Measurements from ENCODE around the gene LMNTD1. TPM values are rescaled to one million over a fixed set of nuclear protein-coding genes. Genes with fewer than 3 reads are reported as not detected.

The LMNTD1 gene
- total and polyA plus RNA-seq, 2 of the 4 experiments (the other 2 are of a cell fraction), result 1.5 to 4.3 TPM

DNA sequence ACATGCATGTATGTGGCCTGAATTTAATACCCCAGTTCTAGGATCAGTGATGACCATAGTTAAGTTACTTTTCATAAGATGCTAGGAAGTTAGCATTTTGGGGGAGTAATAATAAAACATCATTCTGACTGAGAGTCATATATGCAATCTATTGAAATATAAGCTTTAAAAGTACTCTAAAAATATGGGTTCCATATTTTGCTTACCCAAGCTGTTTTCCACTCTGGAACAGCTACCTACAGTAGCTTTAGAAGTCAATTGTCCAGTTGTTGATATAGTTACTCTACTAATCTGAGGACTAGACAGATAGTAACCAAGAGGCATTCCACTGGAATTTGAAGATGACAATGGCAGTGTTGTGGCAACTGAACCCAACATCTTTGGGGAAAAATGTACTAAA, 4.0 kb downstream of the LMNTD1 start:
- H3K27ac ChIP-seq (ENCODE audit: insufficient read depth, low read length), result no peak overlapping the region
- no peak overlapping the region for H3K4me3 ChIP-seq (ENCODE audit: insufficient read depth, low read depth, low read length)
- no TSS peak for BruUV-seq (replicated peaks)
- ChIA-PET CTCF (no interaction called here), POLR2A (ENCODE audit: unreplicated experiment) (no interaction called here)
- H2BK5ac ChIP-seq (ENCODE audit: low read depth, low read length, poor library complexity, severe bottlenecking), result no peak overlapping the region
- H3K14ac ChIP-seq (replicated peaks; ENCODE audit: low read depth, low read length), result no peak overlapping the region
- DNase-seq (no peak), ATAC-seq (ENCODE audit: low read depth) (no peak)
- H3K18ac ChIP-seq (ENCODE audit: low read depth, low read length), result no peak overlapping the region
- no peak overlapping the region for H4K5ac ChIP-seq (ENCODE audit: low read depth, low read length)
- H3K36me3 ChIP-seq (ENCODE audit: control insufficient read depth, insufficient read depth, low read length), result no peaks in the 10 kb centered on the region
- no peaks in the 10 kb centered on the region for H3K79me1 ChIP-seq (ENCODE audit: low read depth in 1 of 2, low read length in 2 of 2)
- peaks cover 6% of the 10 kb centered on the region for H3K4me1 ChIP-seq (ENCODE audit: control insufficient read depth, insufficient read depth, low read length)
- H4K8ac ChIP-seq (ENCODE audit: low read depth in 2 of 2, low read length in 2 of 2), result no peak overlapping the region
- H4K91ac ChIP-seq (ENCODE audit: insufficient read depth, low read depth, low read length), result no peak overlapping the region
- dilution Hi-C loops (cut with HindIII; ENCODE audit: low sequenced_read_pairs, unreplicated experiment), result no loop called here
- intact Hi-C loops (cut with micrococcal nuclease), result no loop called here
- no peak overlapping the region for H2AK9ac ChIP-seq (replicated peaks; ENCODE audit: low read depth, low read length, poor library complexity)
- H3K9me3 ChIP-seq (ENCODE audit: control insufficient read depth, insufficient read depth, low read length), result no peaks in the 10 kb centered on the region
- no peak overlapping the region for H2AK5ac ChIP-seq (ENCODE audit: low read depth, low read length)
- H3K27me3 ChIP-seq (ENCODE audit: control insufficient read depth, insufficient read depth, low read length), result no peaks in the 10 kb centered on the region
- H3K23ac ChIP-seq (ENCODE audit: low read depth, low read length), result no peak overlapping the region
- H3K56ac ChIP-seq (ENCODE audit: extremely low read depth, insufficient read depth, low read length), result no peak overlapping the region
- in situ Hi-C loops (cut with MboI; ENCODE audit: low sequenced_read_pairs), result no loop called here
- H4K20me1 ChIP-seq (ENCODE audit: insufficient read depth, low read length), result no peaks in the 10 kb centered on the region
- H3K9ac ChIP-seq (ENCODE audit: low read depth, low read length), result no peak overlapping the region
- H3K4me2 ChIP-seq (ENCODE audit: low read depth, low read length), result no peak overlapping the region
- H2AFZ ChIP-seq (replicated peaks; ENCODE audit: low read length, poor library complexity), result no peak overlapping the region
- no peaks in the 10 kb centered on the region for H3K9me1 ChIP-seq (ENCODE audit: insufficient read depth, low read length)
- no peak overlapping the region for H2BK120ac ChIP-seq (ENCODE audit: low read depth, low read length)
- H2BK15ac ChIP-seq (ENCODE audit: low read depth, low read length), result no peak overlapping the region; the same call in 2 of the 3 replicates
- H2BK20ac ChIP-seq (ENCODE audit: low read depth, low read length), result no peak overlapping the region
- H3K4ac ChIP-seq (ENCODE audit: low read depth, low read length), result no peak overlapping the region
- TF ChIP-seq CEBPB (IDR thresholded peaks at IDR 0.05; ENCODE audit: low read depth, low read length) (no peak), MAFK (IDR thresholded peaks at IDR 0.05; ENCODE audit: low read depth, low read length) (peak; percentile 71), CHD1 (IDR thresholded peaks at IDR 0.05; ENCODE audit: low read depth, low read length) (no peak), NFE2L2 (IDR thresholded peaks at IDR 0.05; ENCODE audit: low read depth, low read length) (no peak)
- TF ChIP-seq, protein P1, sequence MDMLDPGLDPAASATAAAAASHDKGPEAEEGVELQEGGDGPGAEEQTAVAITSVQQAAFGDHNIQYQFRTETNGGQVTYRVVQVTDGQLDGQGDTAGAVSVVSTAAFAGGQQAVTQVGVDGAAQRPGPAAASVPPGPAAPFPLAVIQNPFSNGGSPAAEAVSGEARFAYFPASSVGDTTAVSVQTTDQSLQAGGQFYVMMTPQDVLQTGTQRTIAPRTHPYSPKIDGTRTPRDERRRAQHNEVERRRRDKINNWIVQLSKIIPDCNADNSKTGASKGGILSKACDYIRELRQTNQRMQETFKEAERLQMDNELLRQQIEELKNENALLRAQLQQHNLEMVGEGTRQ (IDR thresholded peaks at IDR 0.05; ENCODE audit: low read depth, low read length), result no peak

Data from IMR-90 (cell line).